A172 (cell line): ENCODE measurements around the gene LPAR1. TPM values are rescaled to one million over a fixed set of nuclear protein-coding genes. Genes with fewer than 3 reads are reported as not detected.
A peak's percentile ranks its signal among the peaks of the same experiment; 100 is the strongest.
"Not testable (repeated sequence)": the region's sequence is repeated elsewhere in the genome, so short reads cannot be mapped to it uniquely, and the experiment has no call there.

Experiments
- DNase-seq: peaks from one replicate; pipeline ENCODE4 v3.0.0-alpha.2; 2015; ENCODE audit warnings: low spot score
- total RNA-seq: library from RNA; depleted of rRNA; stranded (reverse); fragments of >200 nt; shearing (Covaris generic); gene quantifications from 2 replicates; pipeline ENCODE4 v1.2.3, GENCODE V29; 2014

LPAR1 gene
- total RNA-seq, 1 experiment from 2014 or later: 3.7 TPM

DNA sequence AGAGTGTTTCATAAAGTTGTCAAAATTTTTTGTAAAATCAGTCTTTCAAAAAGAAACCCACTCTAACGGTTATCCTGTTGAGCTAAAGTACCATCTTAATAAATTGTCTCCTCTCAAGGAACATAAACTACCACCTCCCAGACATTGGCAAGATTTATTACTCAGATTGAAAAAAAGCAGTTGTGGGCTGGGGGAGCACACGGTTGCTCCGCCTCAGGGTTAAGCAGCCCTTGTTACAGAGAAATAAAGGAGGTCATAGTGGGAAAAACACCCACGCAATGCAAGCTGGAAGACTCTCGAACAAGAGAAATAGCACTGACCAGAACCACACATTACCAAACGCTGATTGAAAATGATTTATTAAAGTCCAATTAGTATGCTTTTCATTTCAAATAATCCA lies 165.3 kb downstream of the LPAR1 start:
- no peak for DNase-seq

DNA sequence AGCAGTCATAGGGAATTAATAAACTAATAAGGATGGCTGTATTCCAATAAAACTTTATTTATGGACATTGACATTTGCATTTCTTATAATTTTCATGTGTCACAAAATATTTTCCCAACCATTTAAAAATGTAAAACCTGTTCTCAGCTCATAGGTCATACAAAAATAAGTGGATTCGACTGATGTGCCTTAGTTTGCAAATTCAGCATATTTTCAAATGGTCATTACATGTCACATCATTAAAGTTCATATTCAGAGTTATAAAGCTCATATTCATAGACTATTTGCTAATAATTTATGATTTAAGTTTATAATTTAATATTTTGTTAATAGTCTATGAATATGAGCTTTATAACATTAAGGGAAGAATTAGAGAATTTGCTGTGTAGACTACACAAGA lies 166.5 kb downstream of the LPAR1 start:
- DNase-seq: no peak

DNA sequence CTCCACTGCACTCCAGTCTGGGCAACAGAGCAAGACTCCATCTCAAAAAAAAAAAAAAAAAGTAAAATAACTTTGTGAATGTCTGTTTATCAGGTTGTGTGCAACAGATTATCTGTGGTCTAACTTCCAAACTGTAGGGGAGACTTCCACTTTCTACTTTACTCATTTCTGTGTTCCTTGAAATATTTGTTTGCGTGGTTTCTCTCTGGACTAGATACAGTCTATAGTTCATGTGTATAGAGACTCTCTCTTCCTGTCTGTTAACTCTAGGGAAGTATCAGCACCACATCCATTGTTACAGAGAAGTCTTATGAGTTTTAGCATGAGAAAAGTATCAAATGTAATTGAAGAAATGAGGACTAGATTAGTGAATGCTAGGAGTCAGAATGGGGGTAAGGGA lies 168.3 kb downstream of the LPAR1 start:
- no peak for DNase-seq

DNA sequence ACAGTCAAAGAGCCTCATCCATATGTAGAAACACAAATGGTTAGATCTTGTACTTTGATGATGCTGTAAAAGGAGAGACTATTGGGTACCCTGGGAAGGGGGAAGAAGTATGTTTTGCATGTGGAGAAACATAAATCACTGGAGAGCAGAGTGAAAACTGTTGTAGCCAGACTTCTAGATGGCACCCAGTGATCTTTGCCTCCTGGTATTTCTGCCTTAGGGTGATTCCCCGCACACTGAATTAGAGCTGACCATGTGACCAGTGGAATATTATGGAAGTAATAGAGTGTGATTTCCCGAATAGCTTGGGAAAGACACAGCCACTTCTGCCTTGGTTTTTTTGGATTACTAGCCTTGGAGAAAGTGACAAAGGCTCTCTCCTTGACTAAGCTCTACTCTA lies 174.3 kb downstream of the LPAR1 start:
- no peak for DNase-seq

DNA sequence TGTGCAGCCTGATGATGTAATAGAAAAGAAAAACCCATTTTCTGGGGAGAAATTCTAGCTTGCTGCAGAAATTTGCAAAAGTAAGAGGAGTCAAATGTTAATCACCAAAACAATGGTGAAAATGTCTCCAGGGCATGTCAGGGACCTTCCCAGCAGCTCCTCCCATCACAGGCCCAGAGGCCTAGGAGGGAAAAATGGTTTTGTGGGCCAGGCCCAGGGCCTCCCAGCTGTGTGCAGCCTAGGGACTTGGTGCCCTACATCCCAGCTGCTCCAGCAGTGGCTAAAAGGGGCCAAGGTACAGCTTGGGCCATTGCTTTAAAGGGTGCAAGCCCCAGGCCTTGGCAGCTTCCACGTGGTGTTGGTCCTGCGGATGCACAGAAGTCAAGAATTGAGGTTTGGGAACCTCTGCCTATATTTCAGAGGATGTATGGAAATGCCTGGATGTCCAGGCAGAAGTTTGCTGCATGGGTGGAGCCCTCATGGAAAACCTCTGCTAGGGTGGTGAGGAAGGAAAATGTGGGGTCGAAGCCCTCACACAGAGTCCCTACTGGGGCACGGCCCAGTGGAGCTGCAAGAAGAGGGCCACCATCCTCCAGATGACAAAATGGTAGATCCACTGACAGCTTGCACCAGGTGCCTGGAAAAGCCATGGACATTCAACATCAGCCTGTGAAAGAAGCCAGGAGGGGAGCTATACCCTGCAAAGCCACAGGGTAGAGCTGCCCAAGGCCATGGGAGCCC lies 176.7 kb downstream of the LPAR1 start:
- not testable (repeated sequence) for DNase-seq

DNA sequence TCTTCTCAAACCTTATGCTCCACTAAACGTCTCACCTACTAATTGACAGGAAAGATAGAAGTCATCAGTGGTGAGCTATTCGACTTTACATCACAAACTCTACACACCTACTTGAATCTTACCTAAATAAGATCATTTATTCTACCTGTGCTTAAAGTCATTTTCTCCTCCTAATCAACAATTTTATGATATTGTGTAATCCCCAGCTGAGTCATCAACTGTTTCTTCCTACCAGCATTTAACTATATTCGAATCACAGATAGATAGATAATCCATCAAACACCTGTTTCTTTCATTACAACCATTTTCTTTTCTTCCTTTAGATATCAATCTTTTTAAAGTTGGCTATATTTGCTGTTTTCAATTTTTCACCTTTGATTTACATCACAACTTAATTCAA lies 181.5 kb downstream of the LPAR1 start:
- DNase-seq: no peak

DNA sequence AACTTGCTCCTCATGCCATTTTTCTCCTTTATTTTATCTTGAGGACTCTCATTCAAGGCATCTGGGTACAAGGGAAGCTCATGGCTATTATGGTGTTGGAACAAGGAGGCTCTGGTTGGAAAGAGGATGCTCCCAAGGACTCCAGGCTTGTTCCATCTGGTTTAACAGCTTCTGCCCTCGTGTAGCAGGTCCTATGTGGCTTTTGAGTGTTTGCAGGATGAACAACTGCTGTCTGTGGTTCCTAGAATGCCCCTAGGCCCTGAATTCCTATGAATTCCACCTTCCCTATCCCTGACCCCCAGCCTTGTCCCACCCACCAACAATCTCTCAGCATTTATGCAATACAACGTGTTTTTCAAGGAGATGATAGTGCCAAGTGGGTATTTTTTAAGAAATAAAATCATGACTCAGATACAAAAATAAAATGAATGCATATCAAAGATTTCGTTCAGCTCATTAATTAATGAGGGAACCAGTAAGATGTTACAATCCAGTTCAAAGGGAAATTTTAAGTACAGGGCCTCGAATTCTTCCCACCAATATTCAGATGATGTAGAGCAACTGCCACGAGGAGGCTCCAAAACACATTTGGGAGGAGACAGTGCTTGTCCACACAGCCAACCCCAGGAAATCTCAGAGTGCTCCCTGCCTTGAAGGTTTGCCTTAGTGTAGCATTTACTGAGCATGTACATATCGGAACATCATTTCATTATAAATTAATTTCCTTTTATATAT lies 187.7 kb downstream of the LPAR1 start:
- DNase-seq: no peak

DNA sequence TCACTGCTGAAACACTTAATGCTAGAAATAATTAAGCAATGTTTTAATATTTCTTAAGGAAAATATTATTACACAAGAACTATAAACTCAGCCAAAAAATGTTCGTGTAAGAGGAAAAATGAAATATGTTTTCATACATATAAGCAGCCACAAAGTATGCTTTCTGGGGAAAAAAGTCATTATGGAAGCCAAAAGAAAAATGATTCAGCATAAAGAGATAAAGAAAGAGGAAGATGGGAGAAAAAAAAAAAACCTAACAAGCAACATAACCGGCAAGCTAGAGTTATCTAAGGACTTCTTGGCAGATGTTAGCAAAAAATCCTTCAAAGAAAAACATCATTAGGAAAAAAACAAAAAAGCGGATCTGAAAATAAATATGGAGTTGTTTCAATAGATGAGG lies 190.6 kb downstream of the LPAR1 start:
- no peak for DNase-seq

DNA sequence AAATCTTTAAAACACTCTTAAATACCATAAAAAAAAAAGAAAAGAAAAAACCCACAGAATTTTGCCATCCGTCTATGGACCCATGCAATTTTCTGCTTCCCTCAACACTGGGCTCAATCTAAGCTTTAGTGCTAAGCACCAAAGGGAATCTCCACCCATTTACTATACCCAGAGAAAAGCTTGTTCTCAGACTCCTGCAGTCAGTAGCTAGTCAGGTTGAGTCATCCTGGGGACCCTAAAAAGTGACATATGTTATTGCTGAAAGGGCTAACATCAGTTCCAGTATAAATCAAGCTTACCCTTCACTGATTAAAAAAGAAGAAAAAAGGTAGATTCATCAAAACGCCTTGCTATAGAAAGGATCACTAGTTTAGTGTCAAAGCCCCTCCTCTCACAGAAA lies 192.1 kb downstream of the LPAR1 start:
- DNase-seq: no peak

DNA sequence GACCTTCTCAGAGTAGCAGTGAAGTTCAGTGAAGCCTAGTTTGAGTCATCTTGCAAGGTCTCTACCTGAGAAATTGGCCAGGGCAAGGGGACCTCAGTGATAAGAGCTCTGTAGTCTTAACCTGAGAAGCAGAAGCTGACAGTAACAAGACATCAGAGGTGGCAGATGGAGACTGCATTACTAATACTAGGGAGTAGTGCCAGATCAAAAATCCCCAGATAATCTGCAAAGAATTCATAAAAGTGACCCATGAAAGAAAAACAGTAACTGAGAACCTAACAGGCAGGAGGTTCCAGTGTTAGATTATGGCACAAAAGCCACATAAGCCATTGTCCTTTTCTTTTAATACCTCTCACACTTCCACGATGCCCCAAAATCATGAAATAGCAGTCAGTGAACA lies 194.1 kb downstream of the LPAR1 start:
- no peak for DNase-seq

DNA sequence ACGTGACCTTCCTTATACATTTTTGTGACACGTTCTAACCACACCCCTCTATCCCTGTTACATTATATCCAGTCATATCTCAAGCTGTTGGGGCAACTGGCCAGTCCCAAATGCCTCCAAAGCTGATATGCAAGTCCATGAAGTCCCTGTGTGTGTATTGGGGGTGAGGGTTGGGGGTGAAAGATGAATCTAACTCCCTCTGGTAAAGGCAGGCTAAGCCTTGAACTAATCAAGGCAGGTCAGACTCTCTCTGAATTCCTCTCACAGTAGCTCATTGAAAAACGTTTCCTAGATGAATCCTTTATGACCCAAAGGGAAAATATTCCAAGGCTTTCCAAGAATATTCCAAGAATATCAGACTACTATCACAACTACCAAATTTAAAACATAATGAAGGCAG lies 195.3 kb downstream of the LPAR1 start:
- DNase-seq: no peak

DNA sequence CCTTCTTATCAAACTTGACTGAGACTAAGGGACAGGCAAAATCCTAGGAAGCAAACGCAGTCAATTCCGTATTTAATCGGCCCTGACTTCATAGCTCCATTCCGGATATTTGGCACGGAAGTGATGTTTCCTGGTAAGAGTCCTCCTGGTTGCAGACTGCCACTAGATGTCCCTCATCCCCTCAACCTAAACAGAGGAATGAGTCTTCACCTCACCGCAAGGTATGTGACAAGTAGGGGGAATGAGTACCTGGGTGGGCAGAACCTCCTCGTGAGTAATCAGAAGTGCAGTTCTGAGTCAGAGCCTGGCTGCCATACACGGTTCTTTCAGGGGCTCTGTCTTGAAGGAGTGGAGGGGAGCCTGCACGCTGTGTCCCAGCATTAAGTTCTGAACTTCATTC lies 196.1 kb downstream of the LPAR1 start:
- DNase-seq: no peak

DNA sequence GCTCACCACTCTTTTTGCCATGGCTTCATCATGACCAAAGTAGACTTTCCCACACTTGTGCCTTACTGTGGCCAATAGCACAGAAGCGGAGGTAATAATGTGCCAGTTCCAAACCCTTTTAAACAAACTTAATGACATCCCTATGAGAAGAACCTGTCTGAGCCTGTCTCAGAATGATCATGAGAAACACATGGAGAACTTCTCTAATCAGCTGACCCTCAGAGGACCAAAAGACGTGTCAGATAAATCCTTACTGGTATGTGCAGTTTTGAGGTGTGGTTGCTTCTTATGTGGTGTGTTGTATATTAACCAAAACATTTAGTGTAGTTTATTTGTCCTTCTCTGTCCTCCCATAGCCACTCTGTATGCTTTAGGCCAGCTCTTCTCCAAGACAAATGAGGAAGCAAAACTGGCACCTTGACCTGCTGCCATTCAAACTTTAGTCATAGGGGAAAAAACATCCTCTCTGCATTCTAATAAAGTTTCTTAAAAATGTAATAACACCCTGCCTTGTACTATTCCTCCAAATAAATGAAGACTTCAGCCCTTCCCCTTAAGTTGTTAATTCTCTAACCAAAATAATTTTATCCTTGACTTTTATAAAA lies 200.8 kb downstream of the LPAR1 start:
- DNase-seq: no peak

DNA sequence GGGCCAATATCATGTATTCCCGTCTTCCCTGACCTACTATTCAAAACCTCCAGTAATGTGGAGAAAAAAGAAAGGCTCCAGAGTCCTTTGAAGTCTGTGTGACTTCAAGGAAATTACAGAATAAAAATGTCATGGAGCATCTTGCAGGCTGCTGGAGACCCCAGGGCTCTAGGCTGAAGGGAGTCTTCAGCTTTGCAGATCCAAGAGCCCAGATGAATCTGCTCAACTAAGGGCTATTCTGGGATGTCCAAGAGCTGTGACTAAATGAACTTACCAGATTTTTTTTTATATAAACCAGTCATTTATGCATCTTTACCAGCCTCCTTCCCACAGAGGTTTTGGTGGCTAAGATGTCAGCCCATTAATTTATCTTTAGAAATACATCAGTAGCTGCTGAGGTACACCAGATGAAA lies 202.4 kb downstream of the LPAR1 start:
- DNase-seq: peak; percentile 71

DNA sequence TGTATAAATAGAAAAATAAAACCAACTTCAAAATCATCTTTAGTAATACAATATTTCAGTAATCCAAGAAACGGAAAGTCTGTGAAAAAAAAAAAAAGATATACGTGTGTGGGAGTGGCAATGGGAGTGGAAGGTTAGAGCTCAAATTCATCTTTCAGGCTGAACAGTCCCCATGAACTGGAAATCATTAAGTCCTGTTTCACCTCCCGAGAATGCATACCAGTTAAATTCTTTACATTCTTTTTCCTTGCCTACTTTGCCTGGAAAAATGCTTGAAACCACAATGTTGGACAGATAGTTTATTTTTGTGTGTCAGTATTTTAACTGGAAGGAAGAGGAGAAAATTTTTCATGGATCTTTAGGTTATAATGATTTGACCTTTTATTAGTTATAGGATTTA lies 202.9 kb downstream of the LPAR1 start:
- peak; percentile 94 for DNase-seq

DNA sequence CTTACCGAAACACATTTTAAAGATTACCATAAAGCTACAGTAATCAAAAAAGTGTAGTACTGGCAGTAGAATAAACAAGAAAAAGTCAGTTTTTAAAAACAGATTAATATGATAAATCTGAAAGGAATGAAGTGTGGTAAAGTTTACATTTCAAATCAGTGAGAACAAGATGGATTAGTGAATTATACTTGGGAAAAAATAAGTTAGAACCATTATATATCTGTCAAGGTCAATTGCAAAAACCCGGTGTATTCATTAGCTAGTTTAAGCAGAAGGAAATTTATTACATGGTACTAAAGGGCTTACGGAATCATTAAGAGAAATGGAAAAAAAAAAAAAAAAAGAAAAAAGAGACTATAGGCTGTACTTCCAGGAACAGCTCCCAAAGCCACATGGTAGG lies 205.3 kb downstream of the LPAR1 start:
- DNase-seq: no peak

DNA sequence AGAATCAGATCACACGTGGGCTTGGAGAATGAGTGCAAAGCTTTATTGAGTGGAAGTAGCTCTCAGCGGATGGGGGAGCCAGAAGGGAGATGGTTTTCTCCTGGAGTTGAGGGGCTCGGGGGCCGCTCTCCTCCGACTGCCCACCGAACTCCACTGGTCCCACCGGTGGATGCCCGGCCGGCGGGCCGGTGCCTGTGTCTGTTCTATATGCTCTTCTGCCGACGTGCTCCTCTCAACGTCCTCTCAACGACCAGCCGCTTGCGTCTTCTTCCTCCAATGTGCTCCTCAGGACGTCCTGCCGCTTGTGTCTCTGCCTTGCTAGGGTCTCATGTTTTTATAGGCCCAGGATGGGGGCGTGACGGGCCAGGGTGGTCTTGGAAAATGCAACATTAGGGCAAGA lies 207.8 kb downstream of the LPAR1 start:
- DNase-seq: no peak

DNA sequence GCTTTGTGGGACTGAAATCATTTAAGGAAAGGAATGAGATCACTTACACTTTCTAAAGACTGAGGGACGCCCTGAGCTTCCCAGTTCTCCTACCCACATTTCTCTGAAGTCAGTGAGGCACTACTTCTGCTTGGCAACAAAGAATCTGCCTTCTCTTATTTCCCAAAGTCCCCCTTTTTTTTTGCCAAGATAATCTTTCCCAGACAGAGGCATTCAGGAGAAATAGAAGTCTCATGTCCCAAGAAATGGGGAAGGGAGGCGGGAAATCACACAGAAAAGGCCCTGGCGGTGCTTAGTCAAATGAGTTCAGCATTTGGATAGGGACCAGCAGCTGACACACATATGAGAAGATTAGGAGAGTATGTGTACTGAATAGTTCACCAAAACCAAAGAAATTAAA lies 210.0 kb downstream of the LPAR1 start:
- no peak for DNase-seq

DNA sequence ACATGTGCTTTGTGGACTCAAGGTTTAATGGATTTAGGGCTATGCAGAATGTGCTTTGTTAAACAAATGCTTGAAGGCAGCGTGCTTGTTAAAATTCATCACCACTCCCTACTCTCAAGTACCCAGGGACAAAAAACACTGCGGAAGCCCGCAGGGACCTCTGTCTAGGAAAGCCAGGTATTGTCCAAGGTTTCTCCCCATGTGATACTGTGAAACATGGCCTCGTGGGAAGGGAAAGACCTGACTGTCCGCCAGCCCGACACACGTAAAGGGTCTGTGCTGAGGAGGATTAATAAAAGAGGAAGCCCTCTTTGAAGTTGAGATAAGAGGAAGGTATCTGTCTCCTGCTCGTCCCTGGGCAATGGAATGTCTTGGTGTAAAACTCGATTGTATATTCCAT lies 211.9 kb downstream of the LPAR1 start:
- not testable (repeated sequence) for DNase-seq

DNA sequence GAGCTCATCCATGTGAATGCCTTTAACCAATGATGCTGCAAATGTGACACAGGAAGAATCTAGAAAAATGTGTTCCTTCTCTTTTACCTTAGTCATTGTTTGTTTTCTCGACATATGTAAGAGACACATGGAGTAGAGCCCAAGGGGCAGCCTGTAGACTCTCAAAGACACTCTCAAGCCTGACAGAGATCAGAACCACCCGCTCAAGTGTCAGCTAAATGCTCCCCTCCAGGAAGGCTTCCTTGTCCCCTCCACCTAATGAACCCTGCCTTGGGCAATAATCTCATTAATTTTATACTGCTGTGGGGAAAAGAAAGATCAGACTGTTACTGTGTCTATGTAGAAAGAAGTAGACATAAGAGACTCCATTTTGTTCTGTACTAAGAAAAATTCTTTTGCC lies 212.3 kb downstream of the LPAR1 start:
- no peak for DNase-seq

DNA sequence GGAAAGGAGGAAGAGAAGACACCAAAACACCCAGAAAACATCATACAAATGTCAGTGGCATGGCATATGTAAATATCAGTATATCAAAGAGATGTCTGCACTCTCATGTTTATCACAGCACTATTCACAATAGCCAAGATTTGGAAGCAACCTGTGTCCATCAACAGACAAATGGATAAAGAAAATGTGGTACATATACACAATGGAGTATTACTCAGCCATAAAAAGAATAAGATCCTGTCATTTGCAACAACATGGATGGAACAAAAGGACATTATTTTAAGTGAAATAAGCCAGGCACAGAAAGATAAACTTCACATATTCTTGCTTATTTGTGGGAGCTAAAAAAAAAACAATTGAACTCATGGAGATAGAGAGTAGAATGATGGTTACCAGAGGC lies 213.1 kb downstream of the LPAR1 start:
- DNase-seq: not testable (repeated sequence)
